Stimulated activated CD8-positive, alpha-beta memory T cell treated with anti-CD3 and anti-CD28 coated beads, Interleukin-15, amount 100 ng/mL, for 4 hours (primary cell): ENCODE measurements around the gene TMEM175.

Experiments used
- DNase-seq, 2 donors: peaks; one replicate each; pipeline ENCODE4 v3.0.0-alpha.2; 2020; ENCODE audit warnings: low read depth in 2 of 2

Gene TMEM175

DNA sequence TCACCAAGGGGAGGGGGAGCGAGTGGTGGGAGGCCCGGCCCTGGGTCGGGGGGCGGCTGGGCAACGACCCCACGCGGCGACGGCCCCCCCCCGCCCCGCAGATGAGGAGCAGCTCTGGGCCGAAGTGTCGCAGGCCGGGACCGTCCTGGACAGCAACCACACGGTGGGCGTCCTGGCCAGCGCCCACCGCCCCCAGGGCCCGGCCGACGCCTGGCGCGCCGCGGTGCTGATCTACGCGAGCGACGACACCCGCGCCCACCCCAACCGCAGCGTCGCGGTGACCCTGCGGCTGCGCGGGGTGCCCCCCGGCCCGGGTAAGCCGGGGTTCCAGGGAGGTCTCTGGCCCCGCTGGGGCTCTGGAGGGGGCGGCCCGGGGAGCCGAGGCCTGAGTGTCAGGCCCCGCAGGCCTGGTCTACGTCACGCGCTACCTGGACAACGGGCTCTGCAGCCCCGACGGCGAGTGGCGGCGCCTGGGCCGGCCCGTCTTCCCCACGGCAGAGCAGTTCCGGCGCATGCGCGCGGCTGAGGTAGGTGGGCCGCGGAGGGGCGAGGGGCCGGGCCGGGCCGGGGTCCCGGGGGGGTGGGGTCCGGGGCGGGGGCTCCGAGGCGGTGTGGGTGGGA is 70.5 kb downstream of the TMEM175 start:
- no peak for DNase-seq

DNA sequence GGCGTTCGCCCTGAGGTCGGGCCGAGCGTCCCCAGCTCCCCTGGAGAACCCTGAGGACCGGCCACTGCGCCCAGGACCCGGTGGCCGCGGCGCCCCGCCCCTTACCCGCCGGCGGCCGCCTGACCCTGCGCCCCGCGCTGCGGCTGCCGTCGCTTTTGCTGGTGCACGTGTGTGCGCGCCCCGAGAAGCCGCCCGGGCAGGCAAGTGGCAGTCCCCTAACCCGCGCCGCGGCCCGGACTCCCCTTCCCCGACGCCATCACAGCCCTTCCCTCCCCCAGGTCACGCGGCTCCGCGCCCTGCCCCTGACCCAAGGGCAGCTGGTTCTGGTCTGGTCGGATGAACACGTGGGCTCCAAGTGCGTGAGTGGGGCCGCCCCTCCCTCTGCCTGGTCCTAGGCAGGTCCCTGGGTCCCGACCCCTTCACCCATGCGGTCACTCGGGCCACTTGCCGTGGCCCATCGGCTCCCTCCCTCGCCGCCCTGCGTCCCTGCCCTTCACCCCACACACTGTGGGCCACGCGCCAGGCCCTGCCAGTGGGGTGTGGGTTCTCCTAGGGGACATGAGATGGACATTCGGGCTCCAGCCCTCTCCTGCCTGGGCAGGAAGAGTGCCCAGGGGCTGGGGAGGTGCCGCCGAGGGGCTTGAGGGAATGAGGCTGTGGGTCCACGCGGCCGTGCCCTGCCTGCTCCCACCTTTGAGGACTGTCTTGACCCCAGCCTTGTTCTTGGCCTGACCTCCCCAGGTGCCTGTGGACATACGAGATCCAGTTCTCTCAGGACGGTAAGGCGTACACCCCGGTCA is 71.2 kb downstream of the TMEM175 start:
- no peak for DNase-seq

DNA sequence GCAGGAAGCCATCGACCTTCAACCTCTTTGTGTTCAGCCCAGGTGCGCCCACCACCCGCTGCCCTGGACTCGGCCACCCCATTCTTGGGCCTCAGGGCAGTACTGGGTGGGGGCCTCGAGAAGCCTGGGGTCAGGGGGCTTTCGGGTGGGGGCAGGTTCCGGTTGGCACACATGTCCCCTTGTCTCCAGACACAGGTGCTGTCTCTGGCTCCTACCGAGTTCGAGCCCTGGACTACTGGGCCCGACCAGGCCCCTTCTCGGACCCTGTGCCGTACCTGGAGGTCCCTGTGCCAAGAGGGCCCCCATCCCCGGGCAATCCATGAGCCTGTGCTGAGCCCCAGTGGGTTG is 71.8 kb downstream of the TMEM175 start:
- DNase-seq: no peak

DNA sequence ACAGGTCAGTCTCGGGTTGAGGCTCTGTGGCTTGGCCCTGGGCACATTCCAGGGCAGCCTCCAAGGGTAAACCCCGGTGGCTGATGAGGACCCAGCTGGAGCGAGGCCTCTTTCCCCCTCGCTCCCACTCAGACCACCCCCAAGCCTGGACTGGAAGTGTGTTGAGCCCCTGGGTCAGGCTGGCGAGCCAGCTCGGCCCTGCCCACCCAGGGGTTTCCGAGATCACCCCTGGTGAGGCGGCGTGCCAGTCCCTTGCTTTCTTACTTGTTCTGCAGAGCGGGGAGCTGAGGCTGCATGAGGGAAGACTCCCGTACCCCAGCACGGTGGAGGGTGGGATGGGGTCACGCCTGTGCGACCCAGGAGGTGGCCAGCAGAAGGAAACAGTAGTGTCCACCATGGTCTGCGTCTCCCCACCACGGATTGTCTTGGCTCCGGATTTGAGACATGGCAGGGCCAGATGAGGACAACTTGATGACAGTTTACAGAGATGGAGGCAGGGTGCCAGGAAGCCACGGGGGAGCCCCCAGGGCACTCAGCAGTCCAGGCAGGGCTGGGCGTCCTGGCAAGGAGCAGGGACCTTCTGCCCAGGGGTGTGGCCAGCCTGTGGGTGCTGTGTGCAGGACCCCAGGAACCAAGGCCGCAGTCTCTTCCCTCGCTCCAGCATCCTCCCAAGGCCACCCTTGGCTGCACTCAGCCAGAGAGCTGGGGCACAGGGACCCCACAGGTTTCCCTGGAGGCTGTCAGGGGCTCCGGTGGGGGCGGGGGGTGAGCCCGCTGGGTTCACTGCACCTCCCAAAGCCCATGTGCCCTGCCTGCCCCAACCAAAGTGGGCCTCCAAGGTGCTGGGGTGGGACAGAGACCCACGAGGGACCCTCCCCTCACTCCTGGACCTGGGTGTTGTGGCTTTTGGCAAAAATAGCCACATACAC is 72.6 kb downstream of the TMEM175 start:
- DNase-seq: no peak

DNA sequence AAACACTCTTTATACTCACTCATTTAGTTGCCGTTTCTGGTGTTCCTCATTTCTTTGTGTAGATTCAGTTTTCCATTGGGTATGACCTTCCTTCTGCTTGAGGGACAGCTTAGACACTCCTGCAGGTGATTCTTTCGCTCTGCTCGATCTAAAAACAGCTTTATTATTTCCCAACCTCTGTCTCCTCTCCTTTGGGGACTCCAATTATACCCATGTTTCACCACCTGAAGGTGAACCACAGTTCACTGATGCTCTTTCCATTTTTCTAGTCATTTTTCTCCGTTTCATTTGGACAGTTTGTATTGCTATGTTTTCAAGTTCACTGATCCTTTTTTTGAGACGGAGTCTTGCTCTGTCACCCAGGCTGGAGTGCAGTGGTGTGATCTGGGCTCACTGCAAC is 74.6 kb downstream of the TMEM175 start:
- no peak for DNase-seq
